GM18519 (cell line): ENCODE data around the gene GJA9.

Source experiments
- ATAC-seq: cut with Tn5 transposase; IDR thresholded peaks from one replicate; pipeline ENCODE4 v1.9.1; 2021; ENCODE audit warnings: mild to moderate bottlenecking, moderate library complexity; ENCODE audit not compliant: unreplicated experiment, low FRiP score

Gene GJA9

DNA sequence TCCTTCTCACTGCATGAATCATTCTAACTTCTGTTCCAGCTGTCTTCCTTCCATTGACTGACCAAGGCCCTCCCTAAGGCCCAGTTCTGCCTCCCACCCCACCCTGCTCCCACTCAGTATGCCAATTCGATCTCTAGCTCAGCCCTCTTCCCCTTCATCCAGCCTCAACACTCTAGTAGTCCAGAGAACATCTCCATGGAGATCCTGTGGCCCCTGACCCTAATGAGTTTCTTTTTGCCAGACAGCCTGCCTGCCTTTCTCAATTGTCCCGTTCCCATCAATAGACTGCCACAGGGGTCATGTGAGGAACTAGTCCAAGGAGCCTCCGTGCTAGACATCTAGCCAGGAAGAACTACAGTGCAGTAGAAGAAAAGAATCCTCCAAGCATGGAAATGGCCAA, 48.2 kb downstream of the GJA9 start:
- no peak for ATAC-seq

DNA sequence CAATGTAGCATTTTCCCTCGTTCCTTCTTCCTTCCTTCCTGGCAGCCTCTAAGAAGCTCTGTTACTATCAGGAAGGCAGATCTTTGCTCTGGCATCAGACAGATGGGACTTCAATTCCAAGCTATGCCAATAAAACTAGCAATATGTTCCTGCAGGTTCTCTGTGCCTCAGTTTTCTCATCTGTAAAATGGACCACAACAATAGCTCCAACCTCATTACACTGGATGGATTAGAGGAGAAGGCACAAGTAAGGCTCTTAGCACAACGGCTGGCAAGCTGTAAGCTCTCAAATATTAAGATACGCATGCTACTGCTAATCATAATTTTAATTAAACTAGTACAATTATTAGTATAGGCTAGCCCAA, 49.0 kb downstream of the GJA9 start:
- no peak for ATAC-seq

DNA sequence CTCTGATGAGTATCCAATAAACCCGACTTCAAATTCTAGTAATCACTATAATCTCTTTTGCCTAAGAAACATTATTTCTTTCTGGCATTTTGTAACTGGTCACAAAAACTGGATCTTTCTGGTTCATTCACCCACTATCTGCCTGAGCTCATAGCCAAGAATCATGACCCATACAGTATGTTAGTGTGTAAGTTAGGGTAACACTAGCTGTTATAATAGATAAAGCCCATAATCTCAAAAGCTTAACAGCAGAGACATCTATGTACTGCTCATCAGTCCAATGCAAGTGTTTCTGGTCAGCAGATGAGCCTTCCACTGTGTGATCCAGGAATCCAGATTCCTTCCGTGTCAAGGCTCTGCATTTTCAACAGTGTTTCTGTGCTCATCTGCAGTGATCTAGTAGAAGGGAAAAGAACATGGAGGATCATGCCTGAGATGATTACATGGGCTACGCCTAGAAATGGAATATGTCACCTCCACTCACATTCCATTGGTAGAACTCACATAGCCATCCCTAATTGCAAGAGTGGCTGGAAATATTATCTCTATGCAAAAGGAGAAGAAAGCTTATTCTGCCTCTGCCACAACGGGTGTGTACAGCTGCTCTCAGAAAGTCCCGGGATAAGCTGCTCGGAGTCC, 49.5 kb downstream of the GJA9 start:
- ATAC-seq = no peak

DNA sequence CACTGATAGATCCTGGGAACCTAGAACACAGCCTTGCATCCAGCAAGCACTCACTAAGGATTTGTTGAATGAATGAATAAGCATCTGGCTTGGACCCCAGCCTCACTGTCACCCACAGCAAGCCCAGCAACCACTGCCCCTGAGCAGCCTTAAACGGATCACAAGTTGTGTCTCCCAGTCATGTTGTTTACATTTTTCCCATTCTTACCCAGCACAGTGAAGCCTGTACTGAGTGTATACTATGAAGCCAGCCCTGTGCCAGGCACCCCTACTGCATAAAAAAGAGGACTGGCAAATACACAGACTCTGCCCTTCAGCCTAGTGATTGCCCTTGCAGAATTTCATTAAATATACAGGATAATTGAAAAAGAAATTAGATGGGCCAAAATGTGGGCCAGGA, 52.0 kb downstream of the GJA9 start:
- ATAC-seq = no peak

DNA sequence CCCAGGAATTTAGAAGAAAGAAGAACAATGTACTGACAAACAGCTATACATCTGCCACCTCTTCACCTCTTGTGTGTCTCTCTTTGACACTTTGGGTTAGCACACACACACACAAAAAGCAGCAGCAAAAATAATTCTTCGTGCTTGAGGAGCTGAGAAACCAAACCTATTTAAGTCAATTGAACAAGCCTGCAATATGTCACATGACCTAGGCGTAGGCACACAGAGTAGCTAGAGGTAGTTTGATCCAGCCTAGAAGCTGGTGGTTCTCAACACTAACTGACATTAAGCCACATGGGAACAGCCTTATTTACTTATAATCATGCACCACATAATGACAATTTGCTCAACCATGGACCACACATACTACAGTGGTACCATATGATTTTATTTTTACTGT, 54.1 kb downstream of the GJA9 start:
- ATAC-seq = no peak

DNA sequence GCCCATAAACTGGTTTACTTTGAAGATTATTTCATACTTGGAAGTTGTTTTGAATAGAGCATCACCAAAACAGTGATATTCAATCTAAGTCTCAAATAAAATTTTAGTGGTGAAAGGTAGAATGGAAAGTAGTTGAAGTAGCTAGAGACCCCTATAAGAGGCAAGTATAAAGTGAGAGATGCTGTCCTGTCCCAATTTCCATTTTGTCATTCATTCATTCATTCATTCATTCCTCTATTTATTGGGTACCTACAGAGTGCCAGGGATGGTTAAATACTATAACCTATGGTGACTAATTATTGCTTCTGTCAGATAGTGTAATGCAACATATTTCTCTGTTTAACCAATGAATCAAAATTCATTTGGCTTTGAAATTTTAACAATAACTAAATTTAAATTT, 54.5 kb downstream of the GJA9 start:
- no peak for ATAC-seq

DNA sequence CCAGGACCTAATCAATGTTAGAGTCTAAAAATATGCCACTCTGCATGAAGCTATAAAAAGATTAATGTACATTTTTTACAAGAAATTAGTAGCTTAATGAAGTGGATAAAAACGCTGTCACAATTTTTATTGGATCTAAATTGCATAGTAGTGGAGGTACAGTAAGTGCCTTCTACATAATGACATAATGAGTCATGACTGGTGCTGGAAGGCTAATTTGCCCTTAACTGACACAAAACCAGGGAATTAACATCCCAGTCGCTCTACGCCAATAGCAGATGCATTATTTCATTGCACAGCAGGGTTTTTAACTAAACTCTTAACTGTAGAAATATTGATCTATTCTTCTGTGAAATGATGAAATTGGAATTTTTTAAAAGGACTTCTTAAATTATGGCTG, 55.1 kb downstream of the GJA9 start:
- ATAC-seq = no peak
